OCI-LY7 (cell line): Measurements from ENCODE around the gene TFEB. TPM values are rescaled to one million over a fixed set of nuclear protein-coding genes. Genes with fewer than 3 reads are reported as not detected.
A peak's percentile ranks its signal among the peaks of the same experiment; 100 is the strongest.

ENCODE experiments used
- BruUV-seq: library from RNA; stranded (reverse); fragments of 400-500 nt; replicated peaks from 2 replicates; lab custom pipeline; 2021; lab: Mats Ljungman, UMichigan
- CTCF ChIA-PET: fragments of 300-600 bp; sonication (Branson Sonifier 250); formaldehyde crosslinking; loops from one replicate; lab custom pipeline; 2022; ENCODE audit warnings: antibody characterized with exemption; ENCODE audit not compliant: unreplicated experiment; lab: Charles Lee
- POLR2A ChIA-PET: fragments of 300-600 bp; sonication (Branson Sonifier 250); formaldehyde crosslinking; loops from one replicate; lab custom pipeline; 2022; ENCODE audit warnings: antibody characterized with exemption; lab: Charles Lee
- DNase-seq: peaks from one replicate; pipeline ENCODE4 v3.0.0-alpha.2; 2015; ENCODE audit warnings: low spot score
- H2AFZ ChIP-seq: fragments of 200-600 bp; sonication (generic), shearing (Covaris generic); 2 replicates; pipeline ENCODE4 v1.6.1; 2014; ENCODE audit warnings: mild to moderate bottlenecking, antibody characterized with exemption, low read length, moderate library complexity
- H3K27ac ChIP-seq: fragments of 200-600 bp; sonication (generic); 2 replicates; pipeline ENCODE4 v1.5.1; 2014; ENCODE audit warnings: mixed run types, low read depth, mild to moderate bottlenecking, moderate library complexity, low read length, inconsistent platforms; ENCODE audit not compliant: poor library complexity, severe bottlenecking
- H3K36me3 ChIP-seq: fragments of 200-600 bp; sonication (generic); 2 replicates; pipeline ENCODE4 v1.6.1; 2014; ENCODE audit warnings: mild to moderate bottlenecking, antibody characterized with exemption, low read length, moderate library complexity, mixed read lengths; ENCODE audit not compliant: insufficient read depth
- H3K4me1 ChIP-seq: fragments of 200-600 bp; sonication (generic); 2 replicates; pipeline ENCODE4 v1.5.1; 2014; ENCODE audit warnings: mild to moderate bottlenecking, low read length; ENCODE audit not compliant: insufficient read depth, poor library complexity, severe bottlenecking
- H3K4me2 ChIP-seq: fragments of 200-600 bp; sonication (generic); 2 replicates; pipeline ENCODE4 v1.6.1; 2014; ENCODE audit warnings: mild to moderate bottlenecking, low read length
- H3K4me3 ChIP-seq: fragments of 200-600 bp; sonication (generic); 2 replicates; pipeline ENCODE4 v1.5.1; 2014; ENCODE audit warnings: mild to moderate bottlenecking, low read depth, low read length; ENCODE audit not compliant: poor library complexity, severe bottlenecking
- H3K79me2 ChIP-seq: fragments of 200-600 bp; sonication (generic); 2 replicates; pipeline ENCODE4 v1.6.1; 2016; ENCODE audit warnings: low read depth, mild to moderate bottlenecking, low read length, moderate library complexity, mixed read lengths; ENCODE audit not compliant: insufficient read depth
- H3K9me2 ChIP-seq: fragments of 200-600 bp; sonication (generic); 2 replicates; pipeline ENCODE4 v1.6.1; 2016; ENCODE audit warnings: mild to moderate bottlenecking, low read length, mixed read lengths; ENCODE audit not compliant: insufficient read depth
- H3K9me3 ChIP-seq: fragments of 200-600 bp; sonication (generic); 2 replicates; pipeline ENCODE4 v1.6.1; 2014; ENCODE audit warnings: mild to moderate bottlenecking, mixed run types, low read length, mixed read lengths
- H4K20me1 ChIP-seq: fragments of 200-600 bp; sonication (generic); 2 replicates; pipeline ENCODE4 v1.6.1; 2014; ENCODE audit warnings: mild to moderate bottlenecking, antibody characterized with exemption, low read length, moderate library complexity, mixed read lengths; ENCODE audit not compliant: insufficient read depth
- CTCF ChIP-seq: fragments of 200-600 bp; sonication (generic); conservative IDR thresholded peaks from 2 replicates; pipeline ENCODE4 v1.5.1; 2014; ENCODE audit warnings: mild to moderate bottlenecking, antibody characterized with exemption, low read length, moderate library complexity, mixed read lengths
- EZH2phosphoT487 ChIP-seq: fragments of 200-600 bp; sonication (generic); IDR thresholded peaks from 2 replicates; pipeline ENCODE4 v1.6.1; 2018; ENCODE audit warnings: low read depth, borderline replicate concordance, mild to moderate bottlenecking, mixed run types, antibody characterized with exemption, low read length, moderate library complexity, mixed read lengths
- intact Hi-C: fragments of 100-400 bp; cut with micrococcal nuclease; formaldehyde crosslinking; loops from one replicate; pipeline ENCODE4 v1.10.0; 2022; ENCODE audit not compliant: unreplicated experiment
- total RNA-seq, 2 experiments: library from RNA; depleted of rRNA in 1 of 2; stranded (reverse); fragments of >200 nt in 1 of 2; shearing (Covaris generic) in 1 of 2; gene quantifications; 2 replicates each; pipeline ENCODE4 v1.2.3, GENCODE V29; 2014 to 2022

Gene TFEB
- total RNA-seq, 2 experiments from 2014 or later = 36.8 to 60.0 TPM

- H3K9me3 ChIP-seq = no peaks in the 10 kb centered on the region
- no peaks in the 10 kb centered on the region for H3K9me2 ChIP-seq
- POLR2A ChIA-PET = interaction anchor here (1.0 to 3.4 kb wide), 4 partner anchors 10 to 293 kb away, joined by 3 to 42 read pairs (median 24); no protein-coding TSS in a partner anchor
- H4K20me1 ChIP-seq = no peaks in the 10 kb centered on the region
- no peaks in the 10 kb centered on the region for H3K36me3 ChIP-seq
- DNase-seq = peak; percentile 94
- BruUV-seq = no TSS peak
- intact Hi-C loops = loop anchor here (1.0 to 10.0 kb wide), 3 partner anchors 8 to 1021 kb away; partner anchors contain the start of gene TBCC
- H3K4me3 ChIP-seq = peak overlapping the region; percentile 67
- CTCF ChIA-PET = interaction anchor here (1.0 to 1.8 kb wide), 3 partner anchors 10 to 18 kb away, joined by 3 to 6 read pairs (median 6); no protein-coding TSS in a partner anchor
- H3K79me2 ChIP-seq = peaks cover 89% of the 10 kb centered on the region
- TF ChIP-seq EZH2phosphoT487 (no peak), CTCF (0 out of 2 replicates have a peak, but pooled peaks have one; percentile 21)
- H2AFZ ChIP-seq = no peak overlapping the region
- peak overlapping the region; percentile 93 for H3K27ac ChIP-seq
- H3K4me2 ChIP-seq = peak overlapping the region; percentile 90
- peaks cover 98% of the 10 kb centered on the region for H3K4me1 ChIP-seq
These were observed 11.7 kb downstream of the TFEB start for GRCh38 chr6:41723530-41724227.

GRCh38 chr6:41722969-41723529 is 12.4 kb downstream of the TFEB start:
- Histone ChIP-seq H3K9me3 (no peaks in the 10 kb centered on the region), H3K27ac (peak overlapping the region; percentile 93), H4K20me1 (no peaks in the 10 kb centered on the region), H3K4me2 (peak overlapping the region; percentile 90), H3K79me2 (peaks cover 89% of the 10 kb centered on the region), H3K4me3 (peak overlapping the region; percentile 67), H2AFZ (no peak overlapping the region), H3K4me1 (peaks cover 98% of the 10 kb centered on the region), H3K36me3 (no peaks in the 10 kb centered on the region), H3K9me2 (no peaks in the 10 kb centered on the region)
- DNase-seq = peak; percentile 41
- ChIA-PET POLR2A (interaction anchor here (1.0 to 3.4 kb wide), 4 partner anchors 11 to 294 kb away, joined by 3 to 42 read pairs (median 24); no protein-coding TSS in a partner anchor), CTCF (interaction anchor here (1.0 to 1.8 kb wide), 4 partner anchors 11 to 17 kb away, joined by 3 to 6 read pairs (median 6); no protein-coding TSS in a partner anchor)
- BruUV-seq = no TSS peak
- TF ChIP-seq CTCF (no peak), EZH2phosphoT487 (no peak)
- intact Hi-C loops = loop anchor here (1.0 to 10.0 kb wide), 2 partner anchors 8 to 1022 kb away; partner anchors contain the start of gene TBCC
